ENCODE data around the gene METTL8.

DNA sequence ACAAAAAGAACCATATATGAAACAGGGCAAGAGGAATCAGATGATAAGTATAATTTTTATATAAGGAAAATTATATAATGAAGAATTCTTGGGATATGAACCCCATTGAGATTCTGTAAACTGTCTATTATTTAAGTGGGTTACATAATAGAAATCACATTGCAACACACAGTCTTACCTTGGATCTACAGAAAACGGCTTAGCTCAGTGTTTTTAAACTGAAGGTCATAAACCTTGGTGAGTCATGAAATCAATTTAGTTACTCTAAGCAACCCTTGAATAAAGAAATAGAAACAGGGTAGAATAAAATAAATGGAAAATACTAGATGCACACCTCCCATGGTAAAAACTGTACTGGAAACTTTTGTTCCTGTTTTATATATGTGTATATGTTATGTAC, 50.7 kb downstream of the METTL8 start:
- TF ChIP-seq, protein P1, sequence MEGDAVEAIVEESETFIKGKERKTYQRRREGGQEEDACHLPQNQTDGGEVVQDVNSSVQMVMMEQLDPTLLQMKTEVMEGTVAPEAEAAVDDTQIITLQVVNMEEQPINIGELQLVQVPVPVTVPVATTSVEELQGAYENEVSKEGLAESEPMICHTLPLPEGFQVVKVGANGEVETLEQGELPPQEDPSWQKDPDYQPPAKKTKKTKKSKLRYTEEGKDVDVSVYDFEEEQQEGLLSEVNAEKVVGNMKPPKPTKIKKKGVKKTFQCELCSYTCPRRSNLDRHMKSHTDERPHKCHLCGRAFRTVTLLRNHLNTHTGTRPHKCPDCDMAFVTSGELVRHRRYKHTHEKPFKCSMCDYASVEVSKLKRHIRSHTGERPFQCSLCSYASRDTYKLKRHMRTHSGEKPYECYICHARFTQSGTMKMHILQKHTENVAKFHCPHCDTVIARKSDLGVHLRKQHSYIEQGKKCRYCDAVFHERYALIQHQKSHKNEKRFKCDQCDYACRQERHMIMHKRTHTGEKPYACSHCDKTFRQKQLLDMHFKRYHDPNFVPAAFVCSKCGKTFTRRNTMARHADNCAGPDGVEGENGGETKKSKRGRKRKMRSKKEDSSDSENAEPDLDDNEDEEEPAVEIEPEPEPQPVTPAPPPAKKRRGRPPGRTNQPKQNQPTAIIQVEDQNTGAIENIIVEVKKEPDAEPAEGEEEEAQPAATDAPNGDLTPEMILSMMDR (IDR thresholded peaks at IDR 0.05; ENCODE audit: insufficient read depth, low read length) = no peak
- TF ChIP-seq POLR2AphosphoS5 (IDR thresholded peaks at IDR 0.05; ENCODE audit: low read depth) = no peak
- TF ChIP-seq REST (IDR thresholded peaks at IDR 0.05; ENCODE audit: insufficient replicate concordance, low read depth) = no peak
- no peak for TF ChIP-seq GABPA (IDR thresholded peaks at IDR 0.05; ENCODE audit: low read depth)

Data from HL-60 (cell line).